Parathyroid adenoma (tissue), 2 donors: ENCODE measurements around the gene MYBPH.

ENCODE experiments used
- H2AFZ ChIP-seq: fragments of 300-600 bp; sonication (generic); one replicate; pipeline ENCODE4 v1.7.0; 2017; ENCODE audit warnings: antibody characterized with exemption, mild to moderate bottlenecking
- H3K27ac ChIP-seq: fragments of 300-600 bp; sonication (generic); one replicate; pipeline ENCODE4 v1.7.0; 2017
- H3K27me3 ChIP-seq: fragments of 300-600 bp; sonication (generic); one replicate; pipeline ENCODE4 v1.7.0; 2017; ENCODE audit warnings: low read length; ENCODE audit not compliant: control insufficient read depth, insufficient read depth
- H3K36me3 ChIP-seq: fragments of 300-600 bp; sonication (generic); one replicate; pipeline ENCODE4 v1.7.0; 2017; ENCODE audit warnings: low read length; ENCODE audit not compliant: control insufficient read depth, insufficient read depth
- H3K4me1 ChIP-seq: fragments of 300-600 bp; sonication (generic); one replicate; pipeline ENCODE4 v1.7.0; 2017; ENCODE audit warnings: control low read depth
- H3K4me2 ChIP-seq: fragments of 300-600 bp; sonication (generic); one replicate; pipeline ENCODE4 v1.7.0; 2017; ENCODE audit warnings: low read length
- H3K4me3 ChIP-seq: fragments of 300-600 bp; sonication (generic); one replicate; pipeline ENCODE4 v1.7.0; 2017; ENCODE audit warnings: low read depth, low read length
- H3K79me2 ChIP-seq: fragments of 300-600 bp; sonication (generic); one replicate; pipeline ENCODE4 v1.7.0; 2017; ENCODE audit warnings: control low read depth
- H3K9ac ChIP-seq: fragments of 300-600 bp; sonication (generic); one replicate; pipeline ENCODE4 v1.7.0; 2017; ENCODE audit warnings: mild to moderate bottlenecking
- H3K9me3 ChIP-seq: fragments of 300-600 bp; sonication (generic); one replicate; pipeline ENCODE4 v1.7.0; 2017; ENCODE audit warnings: low read length; ENCODE audit not compliant: control insufficient read depth
- TF ChIP-seq, protein P1 (sequence below): fragments of 300-600 bp; sonication (generic); IDR thresholded peaks from one replicate; pipeline ENCODE4 v1.7.0; 2017; ENCODE audit warnings: antibody characterized with exemption, mild to moderate bottlenecking
- donor health status: primary hyperparathyroidism.

MYBPH gene

DNA sequence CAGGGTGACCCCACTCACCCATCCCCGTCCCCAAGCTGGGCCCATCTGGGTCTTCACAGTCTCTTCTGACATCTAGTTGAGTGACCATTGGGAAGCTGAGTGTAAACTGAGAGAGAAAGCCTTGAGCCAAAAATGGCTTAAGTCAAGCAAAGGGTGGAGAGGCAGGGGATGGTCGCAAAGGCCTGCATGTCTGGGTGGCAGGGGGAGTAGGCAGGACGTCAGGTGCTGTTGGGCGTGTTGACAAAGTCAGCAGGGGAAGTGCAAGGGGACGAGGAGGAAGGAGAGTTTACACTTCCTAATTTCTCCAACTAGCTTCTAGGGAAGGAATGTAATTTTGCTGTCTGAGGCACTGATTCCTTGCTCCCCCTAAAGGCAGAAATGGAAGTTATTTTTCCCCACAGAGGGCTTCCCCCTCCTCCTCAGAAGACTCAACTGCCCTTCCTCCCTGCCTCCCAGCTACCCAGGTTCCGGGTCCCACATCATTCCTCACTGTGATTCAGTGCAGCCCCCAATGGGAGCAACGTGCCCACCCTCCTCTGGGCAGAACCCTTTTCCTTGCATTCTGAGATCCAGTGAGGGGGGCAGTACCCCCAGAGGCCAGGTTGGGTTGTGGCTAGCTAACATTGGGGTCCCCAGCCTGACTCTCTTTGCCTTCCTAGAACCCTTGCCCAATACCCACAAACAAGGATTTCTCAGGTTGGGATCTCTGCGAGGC, 49.3 kb downstream of the MYBPH start:
- H3K36me3 ChIP-seq: no peaks in the 10 kb centered on the region
- H2AFZ ChIP-seq: no peak overlapping the region
- no peak overlapping the region for H3K9ac ChIP-seq
- H3K4me1 ChIP-seq: peaks cover 13% of the 10 kb centered on the region
- no peak overlapping the region for H3K4me3 ChIP-seq
- H3K79me2 ChIP-seq: no peaks in the 10 kb centered on the region
- TF ChIP-seq, protein P1, sequence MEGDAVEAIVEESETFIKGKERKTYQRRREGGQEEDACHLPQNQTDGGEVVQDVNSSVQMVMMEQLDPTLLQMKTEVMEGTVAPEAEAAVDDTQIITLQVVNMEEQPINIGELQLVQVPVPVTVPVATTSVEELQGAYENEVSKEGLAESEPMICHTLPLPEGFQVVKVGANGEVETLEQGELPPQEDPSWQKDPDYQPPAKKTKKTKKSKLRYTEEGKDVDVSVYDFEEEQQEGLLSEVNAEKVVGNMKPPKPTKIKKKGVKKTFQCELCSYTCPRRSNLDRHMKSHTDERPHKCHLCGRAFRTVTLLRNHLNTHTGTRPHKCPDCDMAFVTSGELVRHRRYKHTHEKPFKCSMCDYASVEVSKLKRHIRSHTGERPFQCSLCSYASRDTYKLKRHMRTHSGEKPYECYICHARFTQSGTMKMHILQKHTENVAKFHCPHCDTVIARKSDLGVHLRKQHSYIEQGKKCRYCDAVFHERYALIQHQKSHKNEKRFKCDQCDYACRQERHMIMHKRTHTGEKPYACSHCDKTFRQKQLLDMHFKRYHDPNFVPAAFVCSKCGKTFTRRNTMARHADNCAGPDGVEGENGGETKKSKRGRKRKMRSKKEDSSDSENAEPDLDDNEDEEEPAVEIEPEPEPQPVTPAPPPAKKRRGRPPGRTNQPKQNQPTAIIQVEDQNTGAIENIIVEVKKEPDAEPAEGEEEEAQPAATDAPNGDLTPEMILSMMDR: peak; percentile 26
- H3K4me2 ChIP-seq: peak overlapping the region; percentile 32
- H3K27me3 ChIP-seq: no peaks in the 10 kb centered on the region
- H3K27ac ChIP-seq: no peak overlapping the region
- H3K9me3 ChIP-seq: no peaks in the 10 kb centered on the region

DNA sequence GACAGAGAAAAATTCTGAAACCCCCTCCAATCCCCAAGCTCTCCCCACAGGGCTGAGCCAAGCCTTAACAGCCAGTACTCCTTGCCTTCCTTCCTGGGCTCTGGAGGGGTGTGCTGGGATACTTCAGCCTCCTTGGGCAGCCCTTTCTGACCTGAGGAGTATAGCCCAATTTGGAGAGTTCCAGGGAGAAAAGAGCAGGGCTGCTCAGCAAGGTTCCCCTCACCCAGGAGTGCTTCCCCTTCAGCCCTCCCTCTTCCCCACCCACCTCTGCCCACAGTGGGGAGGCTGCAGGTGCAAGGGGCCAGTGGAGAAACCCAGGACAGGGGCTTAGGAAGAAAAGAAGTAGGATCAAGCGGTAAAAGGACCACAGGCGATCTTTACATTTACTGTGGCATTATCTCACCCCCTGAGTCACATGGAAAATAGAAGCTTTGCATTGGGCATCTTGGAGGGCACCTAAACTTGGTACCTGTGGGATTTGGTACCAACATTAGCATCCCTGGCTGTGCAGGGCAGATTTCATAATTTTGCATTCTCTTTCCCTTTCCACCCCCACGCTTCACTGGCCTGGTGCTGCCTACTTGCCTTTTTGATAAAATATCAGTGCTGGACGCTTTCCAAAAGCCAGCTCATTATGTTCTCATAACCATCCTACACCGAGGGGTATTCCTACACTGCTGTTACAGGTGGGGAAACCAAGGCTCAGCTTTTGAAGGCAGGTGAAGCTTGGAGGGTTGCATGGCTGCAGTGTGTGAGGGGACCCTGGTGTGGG, 50.9 kb downstream of the MYBPH start:
- Histone ChIP-seq H3K9ac (no peak overlapping the region), H3K79me2 (no peaks in the 10 kb centered on the region), H3K27me3 (no peaks in the 10 kb centered on the region), H2AFZ (no peak overlapping the region), H3K27ac (no peak overlapping the region), H3K9me3 (no peaks in the 10 kb centered on the region), H3K36me3 (no peaks in the 10 kb centered on the region), H3K4me2 (no peak overlapping the region), H3K4me3 (no peak overlapping the region), H3K4me1 (peaks cover 7% of the 10 kb centered on the region)
- TF ChIP-seq, protein P1: no peak

DNA sequence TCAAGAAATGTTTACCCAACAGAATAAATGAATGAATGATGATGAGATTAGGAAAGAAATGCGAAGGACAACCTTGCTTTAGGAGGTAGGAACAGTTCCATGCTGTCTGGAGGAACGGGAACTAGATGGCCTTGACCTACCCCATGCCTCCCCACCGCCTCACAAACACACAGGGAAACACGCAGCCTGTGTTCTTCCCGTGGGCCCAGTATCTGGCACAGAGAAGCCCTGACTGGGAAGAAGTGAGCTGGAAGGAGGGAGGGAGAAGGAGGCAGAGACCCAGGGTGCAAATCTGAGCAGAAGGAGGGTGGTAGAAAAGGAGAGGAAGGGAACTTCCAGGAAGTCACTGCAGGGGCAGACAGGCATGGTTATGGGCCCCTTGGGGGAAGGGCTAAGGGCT, 51.6 kb downstream of the MYBPH start:
- H3K27ac ChIP-seq: no peak overlapping the region
- H3K4me2 ChIP-seq: no peak overlapping the region
- H3K4me3 ChIP-seq: no peak overlapping the region
- no peak overlapping the region for H2AFZ ChIP-seq
- H3K4me1 ChIP-seq: peaks cover 4% of the 10 kb centered on the region
- no peak overlapping the region for H3K9ac ChIP-seq
- no peaks in the 10 kb centered on the region for H3K36me3 ChIP-seq
- H3K9me3 ChIP-seq: no peaks in the 10 kb centered on the region
- TF ChIP-seq, protein P1: no peak
- H3K27me3 ChIP-seq: no peaks in the 10 kb centered on the region
- H3K79me2 ChIP-seq: no peaks in the 10 kb centered on the region

DNA sequence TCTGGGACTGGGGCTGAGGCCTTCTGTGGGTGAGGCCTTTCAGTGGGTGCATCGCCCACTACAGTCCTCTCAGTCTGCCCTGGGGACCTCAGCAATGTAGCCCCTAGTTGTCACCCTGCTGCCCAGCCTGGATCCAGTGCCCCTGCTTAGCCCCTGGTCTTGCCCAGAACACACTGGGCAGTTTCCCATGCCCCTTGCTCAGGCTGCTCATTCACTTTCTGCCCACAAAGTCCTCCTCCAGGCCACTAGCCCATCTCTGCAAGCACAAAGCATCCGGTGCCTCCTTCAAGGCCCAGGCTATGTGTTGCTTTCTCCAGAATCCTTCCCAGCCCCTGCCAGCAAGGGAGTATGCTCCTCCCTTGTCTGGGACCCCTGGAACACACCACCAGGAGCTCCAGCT, 53.5 kb downstream of the MYBPH start:
- Histone ChIP-seq H3K79me2 (no peaks in the 10 kb centered on the region), H3K4me3 (no peak overlapping the region), H3K9ac (no peak overlapping the region), H3K9me3 (no peaks in the 10 kb centered on the region), H3K27me3 (peaks cover 3% of the 10 kb centered on the region), H2AFZ (no peak overlapping the region), H3K27ac (no peak overlapping the region), H3K4me2 (no peak overlapping the region), H3K4me1 (peaks cover 4% of the 10 kb centered on the region), H3K36me3 (no peaks in the 10 kb centered on the region)
- TF ChIP-seq, protein P1: no peak
